ENCODE measurements around the gene TMEM217. TPM values are rescaled to one million over a fixed set of nuclear protein-coding genes. Genes with fewer than 3 reads are reported as not detected.

The TMEM217 gene
- total and polyA plus RNA-seq, 2 donors (not counting 1 experiment from before 2014, with no cell fraction given) = 0.73 to 1.2 TPM

DNA sequence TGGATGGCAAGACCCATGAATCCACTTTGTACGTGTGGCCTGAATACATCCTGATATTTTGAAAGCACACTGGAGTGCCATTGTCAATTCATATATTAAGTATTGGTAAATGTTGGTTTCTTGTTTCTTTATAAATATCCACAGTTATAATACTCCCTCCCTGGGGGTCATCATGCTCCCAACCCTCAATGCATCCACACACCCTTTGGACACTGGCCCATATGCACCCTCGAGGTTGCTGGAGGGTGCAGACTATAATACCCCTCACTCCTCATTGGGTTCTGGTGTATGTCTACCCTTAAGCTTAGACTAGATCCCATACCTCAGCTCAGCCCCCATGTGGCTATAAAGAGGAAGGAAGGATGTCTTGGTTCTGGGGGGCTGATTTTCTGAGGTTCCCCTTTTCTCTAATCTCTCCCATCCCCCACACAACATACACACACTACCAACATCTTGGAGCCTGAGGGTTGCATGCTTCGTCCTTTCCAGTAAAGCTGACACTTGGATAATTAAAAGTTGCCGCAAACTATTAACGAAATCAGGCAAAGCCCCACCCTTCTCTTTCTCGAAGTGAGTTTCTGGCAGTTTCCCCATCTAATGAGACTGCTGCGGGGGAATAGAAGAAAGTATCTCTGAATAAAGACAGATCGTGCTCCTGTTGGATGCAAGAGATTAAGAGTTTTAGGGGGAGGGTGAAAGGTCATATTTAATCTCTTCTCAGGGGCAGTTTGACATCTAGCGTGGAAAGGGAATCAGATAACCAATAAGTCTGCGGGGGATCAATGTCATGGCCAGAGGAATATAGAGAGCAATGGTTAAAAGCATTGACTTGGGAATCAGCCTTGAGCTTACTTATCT, 80.6 kb downstream of the TMEM217 start:
- no peaks in the 10 kb centered on the region for H3K27me3 ChIP-seq (replicated peaks in 1 of 4; ENCODE audit: control extremely low read depth in 1 of 4, control insufficient read depth in 3 of 4, insufficient read depth in 4 of 4, low read length in 3 of 4)
- DNase-seq (peak; percentile 86), ATAC-seq (ENCODE audit: low read depth) (peak; percentile 74)
- no peaks in the 10 kb centered on the region for H3K9me3 Mint-ChIP-seq (ENCODE audit: insufficient read depth)
- 17% methylated on average over 1 of the region's 10 CpGs for WGBS (ENCODE audit: insufficient coverage)
- H3K9ac ChIP-seq (ENCODE audit: low read length) = peak overlapping the region; percentile 26
- H3K9me3 ChIP-seq (ENCODE audit: control extremely low read depth in 1 of 3, control insufficient read depth in 2 of 3, insufficient read depth in 1 of 3, low read length in 2 of 3) = no peaks in the 10 kb centered on the region
- peaks cover 3% of the 10 kb centered on the region for H3K79me2 ChIP-seq (ENCODE audit: control insufficient read depth, insufficient read depth, low read length)
- H3K4me1 Mint-ChIP-seq = peaks cover 60% of the 10 kb centered on the region
- H4K20me1 ChIP-seq (ENCODE audit: control insufficient read depth, insufficient read depth, low read length, poor library complexity, severe bottlenecking) = peaks cover 25% of the 10 kb centered on the region
- no peaks in the 10 kb centered on the region for H3K27me3 Mint-ChIP-seq
- TF ChIP-seq, protein P1, sequence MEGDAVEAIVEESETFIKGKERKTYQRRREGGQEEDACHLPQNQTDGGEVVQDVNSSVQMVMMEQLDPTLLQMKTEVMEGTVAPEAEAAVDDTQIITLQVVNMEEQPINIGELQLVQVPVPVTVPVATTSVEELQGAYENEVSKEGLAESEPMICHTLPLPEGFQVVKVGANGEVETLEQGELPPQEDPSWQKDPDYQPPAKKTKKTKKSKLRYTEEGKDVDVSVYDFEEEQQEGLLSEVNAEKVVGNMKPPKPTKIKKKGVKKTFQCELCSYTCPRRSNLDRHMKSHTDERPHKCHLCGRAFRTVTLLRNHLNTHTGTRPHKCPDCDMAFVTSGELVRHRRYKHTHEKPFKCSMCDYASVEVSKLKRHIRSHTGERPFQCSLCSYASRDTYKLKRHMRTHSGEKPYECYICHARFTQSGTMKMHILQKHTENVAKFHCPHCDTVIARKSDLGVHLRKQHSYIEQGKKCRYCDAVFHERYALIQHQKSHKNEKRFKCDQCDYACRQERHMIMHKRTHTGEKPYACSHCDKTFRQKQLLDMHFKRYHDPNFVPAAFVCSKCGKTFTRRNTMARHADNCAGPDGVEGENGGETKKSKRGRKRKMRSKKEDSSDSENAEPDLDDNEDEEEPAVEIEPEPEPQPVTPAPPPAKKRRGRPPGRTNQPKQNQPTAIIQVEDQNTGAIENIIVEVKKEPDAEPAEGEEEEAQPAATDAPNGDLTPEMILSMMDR (IDR thresholded peaks at IDR 0.05) = peak; percentile 36
- TF ChIP-seq EZH2 (IDR thresholded peaks at IDR 0.05; ENCODE audit: borderline replicate concordance, insufficient read depth, low read depth, low read length, poor library complexity, severe bottlenecking) = no peak
- H3K4me3 Mint-ChIP-seq = peak overlapping the region; percentile 80
- CTCF ChIA-PET = interaction anchor here (0.6 to 16.6 kb wide), 12 partner anchors 9 to 292 kb away, joined by 3 to 510 read pairs (median 7); partner anchors contain the start of gene C6orf89
- H3K27ac Mint-ChIP-seq = peak overlapping the region; percentile 83
- H3K4me3 ChIP-seq (ENCODE audit: control extremely low read depth in 1 of 5, extremely low read depth in 1 of 5, insufficient read depth in 1 of 5, low read depth in 2 of 5, low read length in 4 of 5) = peak overlapping the region in 2 of 5 experiments; percentile 12 to 25
- H3K27ac ChIP-seq (ENCODE audit: low read length in 2 of 2) = no peak overlapping the region
- peaks cover 0 to 29% of the 10 kb centered on the region in 2 experiments for H3K36me3 ChIP-seq (replicated peaks in 1 of 2; ENCODE audit: control extremely low read depth in 1 of 2, control insufficient read depth in 1 of 2, extremely low read depth in 1 of 2, insufficient read depth in 2 of 2, low read length in 1 of 2)
- peaks cover 56 to 58% of the 10 kb centered on the region in 2 donors for H3K4me1 ChIP-seq (ENCODE audit: control insufficient read depth in 2 of 2, insufficient read depth in 2 of 2, low read length in 2 of 2)
- intact Hi-C loops (cut with micrococcal nuclease) = loop anchor here (1.0 to 10.0 kb wide), 3 partner anchors 31 to 583 kb away; partner anchors contain the start of gene SRSF3
- POLR2A ChIA-PET = interaction anchor here (0.6 to 2.1 kb wide), 5 partner anchors 10 to 148 kb away, joined by 3 to 7 read pairs (median 4); no protein-coding TSS in a partner anchor
- no peak overlapping the region for H2AFZ ChIP-seq (ENCODE audit: insufficient read depth, low read depth, low read length, poor library complexity, severe bottlenecking)
- peak overlapping the region; percentile 65 for H3K4me2 ChIP-seq (replicated peaks; ENCODE audit: low read depth, low read length, poor library complexity, severe bottlenecking)

Data from B cell (primary cell).